Choroid plexus epithelial cell (primary cell): ENCODE measurements around the gene RTL10.

ENCODE experiments used
- DNase-seq: peaks from one replicate; pipeline ENCODE4 v3.0.0-alpha.2; 2010; ENCODE audit warnings: low read depth
- H3K4me3 ChIP-seq: 2 replicates; pipeline ENCODE4 v1.5.1; 2011; ENCODE audit warnings: low read depth, mild to moderate bottlenecking, control low read depth, low read length, moderate library complexity
- TF ChIP-seq, protein P1 (sequence below): conservative IDR thresholded peaks from 2 replicates; pipeline ENCODE4 v1.5.1; 2011; ENCODE audit warnings: low read depth, mild to moderate bottlenecking, control low read depth, inconsistent platforms, low read length, moderate library complexity

The RTL10 gene

DNA sequence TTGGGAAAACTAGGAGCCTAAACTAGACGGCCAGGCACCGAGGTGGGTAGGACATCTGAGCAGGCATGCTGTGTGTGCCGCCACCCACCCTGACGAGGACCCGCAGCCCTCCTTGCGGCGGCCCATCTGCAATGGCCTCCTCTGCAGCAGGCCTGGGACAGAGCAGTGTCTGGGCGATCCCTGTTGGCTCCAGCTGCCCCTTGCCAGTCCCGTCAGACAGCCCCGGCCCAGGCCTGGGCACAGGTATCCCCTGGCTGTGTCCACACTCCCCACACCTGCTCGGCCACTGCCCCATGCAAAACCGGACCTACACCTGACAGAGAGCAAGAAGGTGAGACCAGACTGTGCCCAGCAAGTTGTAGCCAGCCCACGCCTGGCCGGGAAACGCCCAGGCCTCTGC is 38.7 kb upstream of the RTL10 start:
- no peak for DNase-seq
- TF ChIP-seq, protein P1, sequence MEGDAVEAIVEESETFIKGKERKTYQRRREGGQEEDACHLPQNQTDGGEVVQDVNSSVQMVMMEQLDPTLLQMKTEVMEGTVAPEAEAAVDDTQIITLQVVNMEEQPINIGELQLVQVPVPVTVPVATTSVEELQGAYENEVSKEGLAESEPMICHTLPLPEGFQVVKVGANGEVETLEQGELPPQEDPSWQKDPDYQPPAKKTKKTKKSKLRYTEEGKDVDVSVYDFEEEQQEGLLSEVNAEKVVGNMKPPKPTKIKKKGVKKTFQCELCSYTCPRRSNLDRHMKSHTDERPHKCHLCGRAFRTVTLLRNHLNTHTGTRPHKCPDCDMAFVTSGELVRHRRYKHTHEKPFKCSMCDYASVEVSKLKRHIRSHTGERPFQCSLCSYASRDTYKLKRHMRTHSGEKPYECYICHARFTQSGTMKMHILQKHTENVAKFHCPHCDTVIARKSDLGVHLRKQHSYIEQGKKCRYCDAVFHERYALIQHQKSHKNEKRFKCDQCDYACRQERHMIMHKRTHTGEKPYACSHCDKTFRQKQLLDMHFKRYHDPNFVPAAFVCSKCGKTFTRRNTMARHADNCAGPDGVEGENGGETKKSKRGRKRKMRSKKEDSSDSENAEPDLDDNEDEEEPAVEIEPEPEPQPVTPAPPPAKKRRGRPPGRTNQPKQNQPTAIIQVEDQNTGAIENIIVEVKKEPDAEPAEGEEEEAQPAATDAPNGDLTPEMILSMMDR, result no peak
- H3K4me3 ChIP-seq, result no peak overlapping the region

GRCh38 chr22:19892925-19893324 is 38.3 kb upstream of the RTL10 start:
- TF ChIP-seq, protein P1, result no peak
- H3K4me3 ChIP-seq, result no peak overlapping the region
- peak; percentile 38 for DNase-seq

DNA sequence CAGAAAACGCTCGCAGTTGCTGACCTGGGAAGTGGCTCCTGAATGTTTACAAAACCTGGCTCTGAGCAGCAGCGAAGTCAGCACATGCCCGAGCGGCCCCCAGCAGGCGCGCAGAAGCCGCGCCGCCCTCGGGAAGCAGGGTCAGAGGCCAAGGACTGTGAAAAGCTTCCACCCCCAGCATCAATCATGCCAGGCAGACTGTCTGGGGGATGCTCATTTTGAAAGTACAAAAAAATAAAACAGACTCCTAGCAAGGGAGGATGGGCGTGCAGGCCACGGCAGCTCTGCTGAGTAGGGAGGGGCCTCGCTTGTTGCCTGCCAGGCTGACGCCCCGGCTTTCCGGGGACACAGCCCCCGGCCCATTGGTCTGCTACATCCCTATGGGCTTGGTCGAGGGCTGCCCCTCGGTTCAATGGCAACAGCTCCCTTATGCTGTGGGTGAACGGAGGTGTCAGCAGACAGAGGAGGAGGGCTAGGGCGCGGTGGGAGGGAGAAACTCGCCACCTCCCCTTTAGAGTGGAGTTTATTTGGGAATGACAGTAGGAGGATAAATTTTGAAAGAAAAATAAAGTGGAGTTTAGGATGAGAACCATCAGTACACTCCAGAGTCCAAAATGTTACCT is 37.7 kb upstream of the RTL10 start:
- TF ChIP-seq, protein P1, result no peak
- peak; percentile 70 for DNase-seq

DNA sequence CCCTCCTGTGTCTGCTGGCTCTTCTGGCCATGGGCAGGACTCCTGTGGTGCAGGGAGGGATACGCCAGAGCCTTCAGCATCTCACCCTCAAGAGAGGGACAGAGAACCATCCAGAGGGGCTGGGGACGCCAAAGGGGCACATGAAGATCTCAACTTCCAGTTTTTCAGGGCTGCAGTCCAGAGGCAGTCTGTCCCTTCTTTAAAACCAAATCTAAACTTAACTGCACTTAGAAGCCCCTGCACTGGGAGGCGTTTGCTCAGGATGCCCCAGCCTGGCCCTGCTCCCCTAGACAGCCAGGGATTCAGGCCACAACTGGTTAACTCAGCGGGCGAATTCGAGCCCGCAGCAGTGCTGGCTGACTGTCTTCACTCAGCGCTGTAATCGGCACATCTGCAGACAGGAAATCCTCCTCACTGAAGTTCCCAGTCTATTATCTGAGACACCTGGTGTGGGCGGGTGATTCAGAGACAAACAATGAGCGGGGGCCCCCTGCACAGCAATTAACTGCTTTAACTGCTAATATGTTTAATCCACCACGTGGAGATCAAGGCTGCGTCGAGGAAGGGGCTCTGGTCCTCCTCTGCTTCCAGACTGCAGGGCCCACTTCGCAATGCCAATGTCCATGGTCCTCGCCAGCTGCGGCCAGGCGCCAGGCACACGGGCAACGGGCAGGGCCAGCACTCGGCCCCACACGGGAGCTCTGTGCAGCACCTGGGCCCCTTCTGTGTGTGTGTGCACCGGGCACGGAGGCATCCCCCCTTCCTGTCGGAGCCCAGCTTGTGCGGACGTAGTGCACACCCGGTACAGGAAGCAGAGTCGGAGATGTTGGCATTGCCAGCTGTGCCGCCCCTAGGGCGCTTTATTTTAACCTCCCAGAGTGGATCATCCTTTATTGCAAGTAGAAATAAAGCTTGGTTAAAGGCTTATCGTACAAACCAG is 36.9 kb upstream of the RTL10 start:
- peak; percentile 85 for DNase-seq
- TF ChIP-seq, protein P1, result peak; percentile 22
- H3K4me3 ChIP-seq, result peak overlapping the region; percentile 33

More for the DNA sequence above, 37.7 kb upstream of the RTL10 start:
- H3K4me3 ChIP-seq, result peak overlapping the region; percentile 33

DNA sequence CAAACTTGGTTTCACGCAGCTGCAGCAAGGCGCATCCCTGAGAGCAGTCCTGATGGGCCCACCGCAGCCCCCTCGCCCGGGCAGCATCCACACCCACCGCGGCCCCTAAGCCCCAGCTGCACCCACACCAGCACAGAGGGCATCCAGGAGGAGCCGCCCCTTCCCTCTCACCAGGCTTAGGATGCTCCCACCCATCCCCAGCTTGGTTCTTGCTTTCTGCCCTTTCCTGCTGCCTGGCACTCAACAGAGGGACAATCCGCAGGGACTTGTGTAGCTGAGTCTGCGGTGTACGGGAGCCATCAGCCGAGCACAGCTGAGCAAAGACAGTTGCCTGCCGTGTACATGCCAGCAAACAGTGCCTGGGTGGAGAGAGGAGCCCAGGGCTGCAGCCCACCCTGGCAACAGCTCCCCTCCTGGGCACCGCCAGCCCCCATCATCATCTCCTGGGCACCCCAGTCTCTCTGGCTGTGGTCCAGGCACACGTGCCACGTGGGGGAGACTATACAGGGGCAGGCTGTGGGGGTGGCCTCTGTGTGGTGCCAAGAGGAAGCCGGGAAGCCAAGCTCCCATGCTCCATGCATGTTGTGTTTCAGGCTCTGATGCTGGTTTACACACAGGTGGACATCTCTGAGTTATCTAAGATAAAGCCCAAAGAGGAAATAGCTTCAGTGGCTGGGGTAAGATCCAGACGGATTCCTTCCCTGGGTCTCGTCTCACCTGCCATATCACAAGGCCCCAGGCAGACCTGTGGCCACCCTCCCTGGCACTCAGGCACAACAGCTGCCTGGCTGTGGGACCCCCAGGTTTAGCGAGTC is 36.0 kb upstream of the RTL10 start:
- no peak for DNase-seq
- H3K4me3 ChIP-seq, result no peak overlapping the region
- TF ChIP-seq, protein P1, result no peak

DNA sequence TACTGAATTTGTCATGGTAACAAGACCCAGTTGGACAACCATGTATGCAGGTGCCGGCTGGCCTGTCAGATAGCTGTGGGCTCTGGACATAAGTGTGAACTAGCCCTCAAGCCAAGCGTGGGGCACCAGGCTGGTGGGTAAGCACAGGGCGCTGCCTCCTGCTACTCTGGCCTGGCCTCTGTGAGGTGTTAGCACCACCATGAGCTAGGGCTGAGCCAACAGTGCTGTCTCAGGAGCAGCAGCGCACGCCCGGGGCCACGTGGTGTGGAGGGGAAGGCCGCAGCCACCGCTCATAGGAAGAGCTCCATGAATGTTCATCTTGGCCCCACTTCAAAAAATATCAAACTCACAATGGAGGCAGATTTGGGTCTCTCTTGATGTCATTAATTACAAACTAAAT is 35.3 kb upstream of the RTL10 start:
- H3K4me3 ChIP-seq, result no peak overlapping the region
- TF ChIP-seq, protein P1, result no peak
- no peak for DNase-seq
